Limb (tissue), 2 donors: ENCODE results near the gene GALR2.

Experiments
- DNase-seq, 2 donors: peaks; one replicate each; pipeline ENCODE4 v3.0.0-alpha.2; 2016; ENCODE audit errors: extremely low spot score in 2 of 2

The GALR2 gene

DNA sequence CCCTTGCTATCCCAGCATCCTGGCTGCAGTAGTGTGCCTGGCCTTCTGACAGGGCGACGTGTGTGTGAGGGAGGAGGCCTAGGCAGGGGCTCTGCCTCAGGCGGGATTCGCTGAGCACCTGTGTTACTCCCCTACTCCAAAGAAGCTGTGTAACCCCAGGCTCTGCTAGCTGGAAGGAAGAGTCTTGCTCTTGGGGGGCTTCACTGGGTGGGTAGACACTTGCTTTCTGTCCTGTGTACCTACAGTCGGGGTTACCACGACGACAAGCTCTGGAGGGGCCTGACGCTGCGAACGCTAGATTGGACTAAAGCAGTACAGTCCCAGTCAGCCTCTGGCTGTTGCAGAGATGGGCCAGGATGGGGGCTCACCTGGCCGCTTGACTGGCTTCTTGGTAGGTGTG lies 19.5 kb downstream of the GALR2 start:
- DNase-seq: no peak

DNA sequence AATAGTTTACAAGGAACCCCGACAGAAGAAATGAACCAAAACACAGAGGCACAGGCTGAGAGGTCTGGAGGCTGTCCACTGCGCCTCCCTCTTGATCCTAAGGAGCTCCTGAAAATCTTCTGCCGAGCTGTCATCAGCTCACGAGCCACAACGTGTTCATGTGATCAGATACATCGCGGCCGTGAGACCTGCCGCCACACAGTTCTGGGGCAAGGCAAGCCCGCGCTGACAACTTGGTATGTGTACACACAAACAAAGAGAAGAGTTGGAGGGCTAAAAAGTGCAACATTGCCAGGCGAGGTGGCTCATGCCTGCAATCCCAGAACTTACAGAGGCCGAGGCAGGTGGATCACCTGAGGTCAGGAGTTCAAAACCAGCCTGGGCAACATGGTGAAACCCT lies 21.4 kb downstream of the GALR2 start:
- DNase-seq: no peak

DNA sequence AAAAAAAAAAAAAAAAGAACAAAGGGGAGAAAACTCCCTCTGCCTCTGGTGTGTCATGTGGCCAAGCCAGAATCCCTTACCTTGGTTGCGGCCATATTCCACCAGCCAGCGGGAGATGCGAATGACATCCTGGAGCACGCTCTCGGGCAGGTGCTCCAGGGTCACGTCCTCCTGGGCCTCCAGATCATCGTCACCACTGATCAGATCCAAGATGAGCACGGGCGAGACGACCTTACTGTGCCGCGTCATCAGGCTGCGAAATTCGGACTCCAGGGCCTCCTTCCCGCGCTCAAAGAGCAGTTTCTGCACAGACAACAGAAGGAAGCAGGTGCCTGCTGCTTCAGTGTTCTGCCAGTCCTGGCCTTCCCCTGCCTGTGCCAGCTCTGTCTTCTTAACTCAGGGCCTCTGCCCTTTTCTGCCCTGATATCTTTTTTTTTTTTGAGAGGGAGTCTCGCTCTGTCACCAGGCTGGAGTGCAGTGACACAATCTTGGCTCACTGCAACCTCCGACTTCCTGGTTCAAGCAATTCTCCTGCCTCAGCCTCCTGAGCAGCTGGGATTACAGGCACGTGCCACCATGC lies 23.2 kb downstream of the GALR2 start:
- no peak for DNase-seq

- DNase-seq: no peak
These were observed 28.3 kb downstream of the GALR2 start for GRCh38 chr17:76102944-76103273.

DNA sequence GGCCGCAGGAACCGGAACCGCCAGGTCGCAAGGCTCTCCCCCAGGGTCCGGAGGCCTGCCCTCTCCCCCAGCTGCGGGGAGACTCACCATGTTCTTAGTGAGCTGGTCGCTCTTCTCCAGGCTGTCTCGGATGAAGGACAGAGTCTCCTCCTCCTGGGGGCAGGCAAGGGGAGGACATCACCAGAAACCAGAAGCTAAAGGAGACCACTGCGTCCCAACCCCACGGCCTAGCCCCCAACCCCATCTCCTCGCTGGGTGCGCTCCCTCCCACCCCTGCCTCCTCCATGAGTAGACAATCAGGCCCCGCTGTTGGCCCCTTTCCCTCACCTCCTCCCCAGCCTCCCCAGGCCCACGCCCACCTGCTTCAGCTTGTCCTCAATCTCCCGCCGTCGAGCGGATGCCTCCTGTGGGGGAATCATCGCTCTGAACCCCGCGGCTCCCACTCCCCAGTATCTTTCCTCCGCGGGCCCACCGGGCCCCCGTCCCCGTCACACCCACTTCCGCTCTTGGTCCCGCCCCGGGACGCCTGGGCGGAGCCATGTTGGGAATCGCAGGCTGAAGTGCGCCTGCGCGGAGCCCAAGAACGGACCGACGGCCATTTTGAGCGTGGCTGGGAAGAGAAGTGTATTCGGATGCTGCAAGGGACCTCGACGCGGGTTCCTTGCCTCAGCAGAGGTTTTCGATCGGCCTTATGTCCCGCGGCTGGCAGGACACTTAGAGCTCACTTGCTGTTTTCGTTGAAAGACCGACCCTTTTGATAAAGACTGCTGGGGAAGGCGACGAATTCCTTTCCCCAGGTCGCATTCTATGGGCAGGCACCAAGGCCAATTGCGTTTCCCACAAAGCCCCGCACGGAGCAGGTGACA lies 28.9 kb downstream of the GALR2 start, which contains the start of gene EXOC7:
Gene EXOC7 (minus strand): TSS at position 514 of the 866 bp plus-strand sequence. CDS start 95 bp downstream, at position 419.
- DNase-seq: peak; percentile 95 to 97

GRCh38 chr17:76104140-76104895 lies 29.7 kb downstream of the GALR2 start:
- no peak for DNase-seq

- no peak for DNase-seq
These were observed 30.3 kb downstream of the GALR2 start for GRCh38 chr17:76104896-76105231.

DNA sequence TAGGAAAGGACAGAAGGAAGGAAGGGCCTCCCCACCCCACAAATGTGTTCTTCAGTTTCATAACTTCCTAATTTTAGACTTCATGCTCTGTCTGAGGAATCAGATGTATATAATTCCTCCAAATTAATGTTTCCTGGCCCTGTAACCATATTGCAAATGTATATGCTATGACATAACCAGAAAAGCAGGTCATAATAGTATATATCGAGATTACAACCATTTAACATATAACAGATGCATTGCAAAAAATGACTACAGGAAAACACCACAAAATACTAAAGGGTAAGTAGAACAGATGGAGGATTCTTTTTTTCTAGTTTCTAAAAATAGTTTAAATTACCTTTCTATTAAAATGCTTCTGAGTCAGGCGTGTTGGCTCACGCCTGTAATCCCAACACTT lies 32.1 kb downstream of the GALR2 start:
- peak in 1 of 2 donors; percentile 56 for DNase-seq

DNA sequence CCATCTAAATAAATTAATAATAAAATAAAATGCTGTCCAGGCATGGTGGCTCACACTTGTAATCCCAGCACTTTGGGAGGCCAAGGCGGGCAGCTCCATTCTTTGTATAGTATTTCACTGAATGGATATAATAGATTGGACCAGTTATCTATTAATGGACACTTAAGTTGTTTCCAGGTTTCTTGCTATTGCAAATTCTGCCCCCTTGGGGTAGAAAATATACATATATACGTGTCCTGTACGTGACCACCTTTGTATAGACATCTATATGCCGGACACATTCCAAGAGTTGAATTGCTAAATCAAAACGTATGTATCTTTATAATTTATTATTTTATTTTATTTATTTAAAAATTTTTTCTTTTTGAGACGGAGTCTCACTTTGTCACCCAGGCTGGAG lies 32.9 kb downstream of the GALR2 start:
- no peak for DNase-seq

- DNase-seq: no peak
These were observed 37.4 kb downstream of the GALR2 start for GRCh38 chr17:76111956-76112355.

DNA sequence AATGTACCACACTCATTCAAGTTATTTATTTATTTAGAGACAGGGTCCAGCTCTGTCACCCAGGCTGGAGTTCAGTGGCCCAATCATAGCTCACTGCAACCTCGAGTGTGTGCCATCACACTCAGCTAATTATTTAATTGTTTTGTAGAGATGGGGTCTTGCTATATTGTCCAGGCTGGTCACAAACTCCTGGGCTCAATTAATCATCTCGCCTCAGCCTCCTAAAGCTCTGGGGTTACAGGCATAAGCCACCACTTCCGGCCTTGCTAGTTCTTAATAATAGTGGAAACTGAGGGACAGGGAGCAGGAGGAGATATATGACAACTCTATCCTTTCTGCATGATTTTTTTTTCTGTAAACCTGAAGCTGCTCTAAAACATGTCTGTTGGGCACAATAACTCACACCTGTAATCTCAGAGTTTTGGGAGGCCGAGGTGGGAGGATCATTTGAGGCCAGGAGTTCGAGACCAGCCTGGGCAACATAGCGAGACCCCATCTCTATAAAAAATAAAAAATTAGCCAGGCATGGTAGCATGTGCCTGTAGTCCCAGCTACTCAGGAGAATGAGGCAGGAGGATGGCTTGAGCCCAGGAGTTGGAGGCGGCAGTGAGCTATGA lies 40.7 kb downstream of the GALR2 start:
- no peak for DNase-seq

DNA sequence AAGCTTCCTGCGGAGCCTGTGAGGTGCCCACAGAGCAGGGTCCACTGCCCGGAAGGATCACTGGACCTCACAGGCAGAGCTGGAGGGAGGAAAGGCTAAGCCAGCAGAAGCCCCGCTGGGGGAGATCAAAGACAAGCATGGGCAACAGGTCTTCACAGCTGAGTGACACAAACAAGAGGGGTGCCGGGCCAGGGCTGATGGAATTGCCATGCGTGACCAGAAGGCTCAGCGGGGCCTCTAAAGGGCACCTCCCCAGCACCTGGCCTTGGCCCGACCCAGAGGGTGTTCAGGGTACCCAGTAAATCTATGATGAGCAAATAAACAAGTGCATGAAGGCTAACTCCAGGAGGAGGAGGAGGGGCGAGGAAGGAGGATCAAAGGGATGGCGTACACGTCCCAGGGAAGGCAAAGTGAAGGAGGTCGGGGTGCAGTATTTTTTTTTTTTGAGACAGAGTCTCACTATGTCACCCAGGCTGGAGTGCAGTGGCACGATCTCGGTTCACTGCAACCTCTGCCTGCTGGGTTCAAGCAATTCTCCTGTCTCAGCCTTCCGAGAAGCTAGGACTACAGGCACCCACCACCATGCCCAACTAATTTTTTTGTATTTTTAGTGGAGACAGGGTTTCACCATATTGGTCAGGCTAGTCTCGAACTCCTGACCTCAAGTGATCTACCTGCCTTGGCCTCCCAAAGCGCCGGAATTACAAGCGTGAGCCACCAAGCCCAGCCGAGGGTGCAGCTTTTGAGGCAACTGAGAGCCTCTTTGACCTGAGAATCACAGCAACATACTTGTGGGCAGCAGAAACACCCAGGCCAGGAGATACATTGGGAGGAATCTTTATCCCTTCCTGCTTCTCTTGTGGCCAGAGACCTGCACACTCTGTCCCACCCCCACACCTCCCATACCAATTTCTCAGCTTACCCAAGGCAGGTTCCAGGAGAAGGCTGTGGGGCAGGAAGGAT lies 45.1 kb downstream of the GALR2 start:
- peak in 1 of 2 donors; percentile 24 for DNase-seq

- no peak for DNase-seq
These were observed 46.1 kb downstream of the GALR2 start for GRCh38 chr17:76120658-76121008.

- DNase-seq: peak in 1 of 2 donors; percentile 65
These were observed 47.4 kb downstream of the GALR2 start for GRCh38 chr17:76121932-76122430.

DNA sequence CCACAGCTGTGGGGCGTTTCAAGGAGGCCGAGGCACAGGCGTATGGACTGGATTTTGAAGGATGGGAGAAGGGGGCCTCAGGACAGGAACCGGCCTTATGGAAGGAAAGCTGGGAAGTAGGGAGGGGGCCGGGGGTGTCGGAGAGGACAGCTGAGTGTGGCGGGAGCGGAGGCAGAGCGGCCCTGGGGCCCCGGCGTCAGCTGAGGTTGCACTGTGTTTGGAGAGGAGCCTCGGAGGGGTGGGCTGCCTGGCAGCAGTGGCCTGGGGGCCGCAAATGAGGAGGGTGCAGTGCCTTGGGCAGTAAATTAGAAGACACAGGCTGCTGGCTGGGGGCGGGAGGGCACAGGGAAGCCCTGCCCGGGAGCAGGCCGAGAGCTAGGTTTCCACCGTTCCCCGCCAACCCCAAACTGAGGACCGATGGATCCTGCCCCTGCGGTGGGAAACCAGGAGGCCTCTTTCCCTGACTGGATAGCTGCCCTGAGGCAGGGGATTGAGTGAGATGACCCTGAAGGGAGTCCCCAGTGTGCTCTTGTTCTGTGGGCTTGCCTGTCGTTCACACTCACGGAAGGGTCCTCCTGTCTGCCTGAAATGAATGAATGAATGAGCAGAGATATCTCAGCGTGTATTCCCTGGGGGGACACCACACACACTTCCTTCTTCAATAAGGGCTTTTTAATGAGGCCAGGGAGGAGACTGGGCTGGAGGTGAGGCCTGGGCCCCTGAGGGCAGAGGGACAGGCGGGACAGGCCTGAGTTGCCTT lies 48.0 kb downstream of the GALR2 start:
- peak in 1 of 2 donors; percentile 53 for DNase-seq

GRCh38 chr17:76123191-76123499 lies 48.6 kb downstream of the GALR2 start:
- no peak for DNase-seq

DNA sequence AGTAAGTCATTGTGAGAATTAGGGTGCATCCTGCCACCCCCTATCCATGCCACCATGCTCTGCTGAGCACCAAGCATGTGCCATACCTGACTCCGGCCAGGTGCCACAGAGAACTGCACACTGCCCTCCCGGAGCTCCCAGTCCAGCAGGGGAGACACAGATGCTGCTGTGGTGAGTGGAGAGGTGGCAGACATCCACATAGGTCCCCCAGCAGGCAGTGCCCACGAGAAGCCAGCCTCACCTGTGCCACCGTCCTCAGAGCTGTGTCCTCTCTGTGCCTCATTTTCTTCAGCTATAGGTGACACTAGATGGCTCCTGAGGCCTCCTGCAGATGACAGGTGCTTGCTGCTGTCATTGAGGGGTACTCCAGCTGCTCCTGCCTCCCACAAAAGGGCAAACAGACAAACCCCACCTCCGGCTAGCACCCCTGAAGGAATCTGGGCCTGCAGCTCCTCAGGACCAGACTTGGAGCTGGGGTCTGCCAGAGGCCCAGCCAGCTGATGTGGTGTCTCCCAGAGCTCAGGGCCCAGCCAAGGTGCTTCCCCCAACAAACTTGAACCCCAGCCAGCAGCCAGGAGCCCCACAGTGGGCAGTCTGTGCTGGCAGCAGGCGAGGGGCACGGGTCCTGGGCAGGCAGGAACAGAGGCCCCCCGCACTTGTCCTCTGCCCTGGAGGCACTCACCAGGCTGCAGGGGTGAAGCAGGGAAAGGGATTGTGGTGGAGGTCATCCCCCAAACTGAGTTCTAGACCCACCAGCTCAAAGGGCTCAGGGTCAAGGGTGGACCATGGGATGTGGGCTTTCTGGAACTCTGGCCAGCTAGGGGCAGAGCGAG lies 49.4 kb downstream of the GALR2 start:
- no peak for DNase-seq

- no peak for DNase-seq
These were observed 50.2 kb downstream of the GALR2 start for GRCh38 chr17:76124582-76125390.

DNA sequence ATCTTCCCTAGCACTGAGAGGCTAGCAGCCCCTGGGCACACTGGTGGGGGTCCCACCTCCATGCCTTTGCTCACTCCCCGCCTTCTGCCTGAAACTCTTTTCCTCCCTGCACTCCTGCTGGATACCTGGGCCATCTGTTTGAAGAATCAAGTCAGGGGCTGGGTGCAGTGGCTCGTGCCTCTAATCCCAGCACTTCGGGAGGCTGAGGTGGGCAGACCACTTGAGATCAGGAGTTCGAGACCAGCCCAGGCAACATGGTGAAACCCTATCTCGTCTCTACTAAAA lies 50.8 kb downstream of the GALR2 start:
- no peak for DNase-seq
